IMR-90 (cell line): ENCODE data around the gene ITPRIP. TPM values are rescaled to one million over a fixed set of nuclear protein-coding genes. Genes with fewer than 3 reads are reported as not detected.

Experiments
- ATAC-seq: fragments of 200-7000 bp; cut with Tn5 transposase; 2 replicates; pipeline ENCODE4 v1.9.1; 2020; ENCODE audit warnings: low read depth, mild to moderate bottlenecking, moderate library complexity
- BruUV-seq: library from RNA; stranded (reverse); fragments of 400-500 nt; replicated peaks from 2 replicates; lab custom pipeline; 2021; lab: Mats Ljungman, UMichigan
- CTCF ChIA-PET: fragments of 300-600 bp; formaldehyde crosslinking; extraction: SDS; loops from one replicate; lab custom pipeline; 2021; ENCODE audit warnings: antibody characterized with exemption; lab: Yijun Ruan, JAX
- POLR2A ChIA-PET: fragments of 300-600 bp; sonication (Branson Sonifier 250); formaldehyde crosslinking; loops from one replicate; lab custom pipeline; 2022; ENCODE audit warnings: antibody characterized with exemption; ENCODE audit not compliant: unreplicated experiment; lab: Charles Lee
- DNase-seq: peaks from one replicate; pipeline ENCODE4 v3.0.0; 2013
- H2AFZ ChIP-seq: replicated peaks from 2 replicates; pipeline ENCODE3; 2013; ENCODE audit warnings: low read length, mild to moderate bottlenecking; ENCODE audit not compliant: poor library complexity
- H2AK5ac ChIP-seq: 2 replicates; pipeline ENCODE4 v1.6.1; 2013; ENCODE audit warnings: low read depth, low read length, inconsistent platforms
- H2AK9ac ChIP-seq: replicated peaks from 2 replicates; pipeline ENCODE3; 2013; ENCODE audit warnings: mild to moderate bottlenecking, low read depth, low read length, moderate library complexity; ENCODE audit not compliant: poor library complexity
- H2BK120ac ChIP-seq: 2 replicates; pipeline ENCODE4 v1.6.1; 2013; ENCODE audit warnings: low read depth, low read length, inconsistent platforms
- H2BK15ac ChIP-seq: 3 replicates; pipeline ENCODE4 v1.6.1; 2013; ENCODE audit warnings: low read depth, low read length, inconsistent platforms
- H2BK20ac ChIP-seq: 2 replicates; pipeline ENCODE4 v1.6.1; 2013; ENCODE audit warnings: low read depth, mild to moderate bottlenecking, inconsistent platforms, low read length, moderate library complexity
- H2BK5ac ChIP-seq: 2 replicates; pipeline ENCODE4 v1.6.1; 2013; ENCODE audit warnings: mild to moderate bottlenecking, low read depth, low read length, inconsistent platforms; ENCODE audit not compliant: poor library complexity, severe bottlenecking
- H3K14ac ChIP-seq: replicated peaks from 2 replicates; pipeline ENCODE4 v1.6.1; 2013; ENCODE audit warnings: low read depth, low read length, inconsistent platforms
- H3K18ac ChIP-seq: 2 replicates; pipeline ENCODE4 v1.6.1; 2013; ENCODE audit warnings: low read depth, low read length, control low read depth
- H3K23ac ChIP-seq: 2 replicates; pipeline ENCODE4 v1.6.1; 2013; ENCODE audit warnings: low read depth, low read length, inconsistent platforms
- H3K27ac ChIP-seq: 2 replicates; pipeline ENCODE4 v1.5.1; 2013; ENCODE audit warnings: mild to moderate bottlenecking, control low read depth, low read length; ENCODE audit not compliant: insufficient read depth
- H3K27me3 ChIP-seq: 2 replicates; pipeline ENCODE4 v1.6.1; 2013; ENCODE audit warnings: low read length; ENCODE audit not compliant: control insufficient read depth, insufficient read depth
- H3K36me3 ChIP-seq: 2 replicates; pipeline ENCODE4 v1.6.1; 2013; ENCODE audit warnings: low read length, mixed read lengths; ENCODE audit not compliant: control insufficient read depth, insufficient read depth
- H3K4ac ChIP-seq: 2 replicates; pipeline ENCODE4 v1.6.1; 2013; ENCODE audit warnings: low read depth, low read length, inconsistent platforms
- H3K4me1 ChIP-seq: 2 replicates; pipeline ENCODE4 v1.6.1; 2013; ENCODE audit warnings: low read length, mixed read lengths; ENCODE audit not compliant: control insufficient read depth, insufficient read depth
- H3K4me2 ChIP-seq: 2 replicates; pipeline ENCODE4 v1.6.1; 2013; ENCODE audit warnings: low read depth, mild to moderate bottlenecking, control low read depth, low read length, moderate library complexity
- H3K4me3 ChIP-seq: 2 replicates; pipeline ENCODE4 v1.5.1; 2013; ENCODE audit warnings: low read depth, mild to moderate bottlenecking, control low read depth, low read length, moderate library complexity; ENCODE audit not compliant: insufficient read depth
- H3K56ac ChIP-seq: 2 replicates; pipeline ENCODE4 v1.6.1; 2013; ENCODE audit warnings: low read length, inconsistent platforms; ENCODE audit not compliant: insufficient read depth; ENCODE audit errors: extremely low read depth
- H3K79me1 ChIP-seq, 2 experiments: 2 replicates each; pipeline ENCODE4 v1.6.1; 2013; ENCODE audit warnings: low read length in 2 of 2, inconsistent platforms in 1 of 2, low read depth in 1 of 2
- H3K9ac ChIP-seq: 2 replicates; pipeline ENCODE4 v1.6.1; 2013; ENCODE audit warnings: low read depth, low read length, control low read depth
- H3K9me1 ChIP-seq: 2 replicates; pipeline ENCODE4 v1.6.1; 2013; ENCODE audit warnings: low read length, inconsistent platforms; ENCODE audit not compliant: insufficient read depth
- H3K9me3 ChIP-seq: 2 replicates; pipeline ENCODE4 v1.6.1; 2013; ENCODE audit warnings: low read length; ENCODE audit not compliant: control insufficient read depth, insufficient read depth
- H4K20me1 ChIP-seq: 2 replicates; pipeline ENCODE4 v1.6.1; 2013; ENCODE audit warnings: low read length, inconsistent platforms; ENCODE audit not compliant: insufficient read depth
- H4K5ac ChIP-seq: 2 replicates; pipeline ENCODE4 v1.6.1; 2013; ENCODE audit warnings: mild to moderate bottlenecking, low read depth, low read length, control low read depth
- H4K8ac ChIP-seq, 2 experiments: 2 replicates each; pipeline ENCODE4 v1.6.1; 2013; ENCODE audit warnings: low read depth in 2 of 2, low read length in 2 of 2, control low read depth in 1 of 2, inconsistent platforms in 1 of 2
- H4K91ac ChIP-seq: 2 replicates; pipeline ENCODE4 v1.6.1; 2013; ENCODE audit warnings: low read depth, low read length, inconsistent platforms; ENCODE audit not compliant: insufficient read depth
- BHLHE40 ChIP-seq: fragments of 150-350 bp; IDR thresholded peaks from 2 replicates; pipeline ENCODE4 v1.6.1; 2016; ENCODE audit warnings: mild to moderate bottlenecking, low read depth, low read length
- CEBPB ChIP-seq: IDR thresholded peaks from 2 replicates; pipeline ENCODE4 v1.6.1; 2012; ENCODE audit warnings: low read depth, low read length, improper control_type of control experiment
- CHD1 ChIP-seq: IDR thresholded peaks from 2 replicates; pipeline ENCODE4 v1.6.1; 2012; ENCODE audit warnings: low read depth, low read length, improper control_type of control experiment
- FOS ChIP-seq: fragments of 150-350 bp; IDR thresholded peaks from 2 replicates; pipeline ENCODE4 v1.6.1; 2016; ENCODE audit warnings: low read depth, low read length
- MXI1 ChIP-seq: IDR thresholded peaks from 2 replicates; pipeline ENCODE4 v1.6.1; 2012; ENCODE audit warnings: low read depth, mild to moderate bottlenecking, low read length, moderate library complexity, borderline replicate concordance
- NFE2L2 ChIP-seq: fragments of 150-350 bp; IDR thresholded peaks from 2 replicates; pipeline ENCODE4 v1.6.1; 2016; ENCODE audit warnings: low read depth, mild to moderate bottlenecking, low read length
- POLR2A ChIP-seq: IDR thresholded peaks from 2 replicates; pipeline ENCODE4 v1.6.1; 2012; ENCODE audit warnings: mild to moderate bottlenecking, low read depth, low read length
- RCOR1 ChIP-seq: IDR thresholded peaks from 2 replicates; pipeline ENCODE4 v1.6.1; 2012; ENCODE audit warnings: mild to moderate bottlenecking, low read length, improper control_type of control experiment; ENCODE audit not compliant: insufficient replicate concordance
- RFX5 ChIP-seq: IDR thresholded peaks from 2 replicates; pipeline ENCODE4 v1.8.0; 2012; ENCODE audit warnings: low read depth, mild to moderate bottlenecking, low read length, moderate library complexity
- WGBS, 2 experiments: methylation state at CpG; one replicate each; pipeline versions ENCODE4 v1.1.5 to v1.1.7; 2013; ENCODE audit warnings: missing lambda C conversion rate in 2 of 2; ENCODE audit not compliant: insufficient read length in 1 of 2; ENCODE audit errors: extremely low coverage in 2 of 2; 5-methylcytosine and 5-hydroxymethylcytosine counted together
- dilution Hi-C: fragments of 300-500 bp; cut with HindIII; formaldehyde crosslinking; loops from one replicate; pipeline ENCODE4 v1.14.3; 2018; ENCODE audit warnings: low sequenced_read_pairs; ENCODE audit not compliant: unreplicated experiment
- in situ Hi-C: fragments of 300-500 bp; cut with MboI; formaldehyde crosslinking; loops from 3 replicates; pipeline ENCODE4 v1.14.3; 2019; ENCODE audit warnings: low sequenced_read_pairs, inconsistent platforms, mixed read lengths
- intact Hi-C: fragments of 100-400 bp; cut with micrococcal nuclease; formaldehyde crosslinking; loops from 2 replicates; pipeline ENCODE4 v1.10.0; 2022
- polyA plus RNA-seq, 3 experiments: library from polyadenylated mRNA; depleted of rRNA; stranded (reverse); fragments of >200 nt; gene quantifications; 2 replicates each; pipeline ENCODE4 v1.2.3, GENCODE V29; 2012; ENCODE audit warnings: low replicate concordance in 1 of 3
- total RNA-seq: library from RNA; depleted of rRNA; stranded (reverse); fragments of >200 nt; gene quantifications from 2 replicates; pipeline ENCODE4 v1.2.3, GENCODE V29; 2012
- TF ChIP-seq, protein P1 (sequence below): fragments of 150-350 bp; IDR thresholded peaks from 2 replicates; pipeline ENCODE4 v1.6.1; 2016; ENCODE audit warnings: low read depth, mild to moderate bottlenecking, low read length, moderate library complexity, borderline replicate concordance

ITPRIP gene
- total and polyA plus RNA-seq, 2 of the 4 experiments (the other 2 are of a cell fraction), result 7.5 to 31.9 TPM

DNA sequence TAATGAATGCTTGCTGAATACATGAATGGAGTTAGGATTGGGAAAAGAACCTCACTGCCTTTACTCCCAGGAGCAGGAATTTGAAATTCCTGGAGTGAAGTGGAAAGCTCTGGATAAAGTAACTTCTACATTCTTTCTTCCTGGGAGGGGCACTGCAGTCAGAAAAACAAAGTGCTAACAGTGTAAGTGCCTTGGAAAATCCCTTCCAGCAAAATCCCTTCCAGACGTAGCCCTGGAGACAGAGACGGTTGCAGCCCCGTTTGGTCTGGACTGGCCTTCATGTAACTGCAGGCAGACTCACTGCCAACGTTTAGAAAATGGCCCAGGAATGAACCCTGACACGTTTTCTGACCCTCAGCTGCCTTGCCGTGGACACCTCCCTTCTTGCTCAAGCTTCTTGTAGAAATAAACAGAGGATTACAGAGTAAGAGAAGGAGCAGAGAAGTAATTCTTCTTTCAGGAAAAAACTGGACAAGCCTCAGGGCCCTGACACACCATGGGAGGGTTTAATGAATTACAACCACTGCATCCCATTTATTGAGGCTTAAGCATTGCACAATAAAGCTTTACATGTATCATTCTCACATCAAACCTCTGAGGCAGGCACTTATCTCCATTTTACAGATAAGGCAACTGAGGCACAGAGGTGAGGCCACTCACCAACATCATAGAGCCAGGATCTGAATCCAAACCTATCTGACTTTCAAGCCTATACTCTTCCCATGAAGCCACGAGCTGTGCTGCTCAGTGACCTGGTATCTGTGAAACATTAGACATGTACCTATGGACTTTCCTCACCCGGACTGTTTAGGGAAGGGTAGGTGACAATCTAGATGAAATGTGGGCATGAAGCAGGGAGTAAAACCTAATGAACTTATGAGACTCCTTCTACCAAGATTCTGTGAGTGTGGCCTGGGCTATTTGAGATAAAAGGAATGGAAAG is 7.8 kb downstream of the ITPRIP start:
- peak overlapping the region; percentile 50 for H3K14ac ChIP-seq
- peak overlapping the region; percentile 92 for H3K23ac ChIP-seq
- H3K79me1 ChIP-seq, result peaks cover 2 to 94% of the 10 kb centered on the region in 2 experiments; a peak in 2 of 4 replicates
- H2BK120ac ChIP-seq, result peak overlapping the region; percentile 80
- peak overlapping the region; percentile 12 to 35; a peak in 2 of 4 replicates for H4K8ac ChIP-seq
- peak overlapping the region; percentile 86 for H3K4ac ChIP-seq
- no CpG with 5 or more reads among the region's 8 CpGs for WGBS, 2 experiments
- 0 out of 2 replicates have a peak overlapping the region, but pooled peaks have one; percentile 21 for H3K56ac ChIP-seq
- H3K9me3 ChIP-seq, result no peaks in the 10 kb centered on the region
- in situ Hi-C loops, result no loop called here
- ATAC-seq (peak; percentile 59), DNase-seq (peak; percentile 93)
- no peaks in the 10 kb centered on the region for H3K27me3 ChIP-seq
- peak overlapping the region; percentile 89 for H2BK5ac ChIP-seq
- peak overlapping the region; percentile 63 for H3K4me2 ChIP-seq
- H3K9ac ChIP-seq, result peak overlapping the region; percentile 11; the same call in 1 of the 2 replicates
- H3K36me3 ChIP-seq, result peaks cover 3% of the 10 kb centered on the region; the same call in 1 of the 2 replicates
- no peak overlapping the region for H2AFZ ChIP-seq
- peak overlapping the region; percentile 76; the same call in 1 of the 2 replicates for H3K27ac ChIP-seq
- H2BK20ac ChIP-seq, result peak overlapping the region; percentile 88
- BruUV-seq, result no TSS peak
- peaks cover 67% of the 10 kb centered on the region for H3K4me1 ChIP-seq
- H2AK5ac ChIP-seq, result peak overlapping the region; percentile 62
- peak overlapping the region; percentile 31 for H3K18ac ChIP-seq
- dilution Hi-C loops, result no loop called here
- H4K5ac ChIP-seq, result peak overlapping the region; percentile 4; the same call in 1 of the 2 replicates
- CTCF ChIA-PET, result interaction anchor here (0.7 to 1.5 kb wide), 4 partner anchors 8 to 57 kb away, joined by 3 to 5 read pairs (median 3); no protein-coding TSS in a partner anchor
- TF ChIP-seq POLR2A (0 out of 2 replicates have a peak, but pooled peaks have one; percentile 4), FOS (peak; percentile 59), RCOR1 (peak; percentile 64), NFE2L2 (no peak), MXI1 (no peak), CHD1 (no peak), RFX5 (no peak), BHLHE40 (peak; percentile 93), CEBPB (peak; percentile 97)
- TF ChIP-seq, protein P1, sequence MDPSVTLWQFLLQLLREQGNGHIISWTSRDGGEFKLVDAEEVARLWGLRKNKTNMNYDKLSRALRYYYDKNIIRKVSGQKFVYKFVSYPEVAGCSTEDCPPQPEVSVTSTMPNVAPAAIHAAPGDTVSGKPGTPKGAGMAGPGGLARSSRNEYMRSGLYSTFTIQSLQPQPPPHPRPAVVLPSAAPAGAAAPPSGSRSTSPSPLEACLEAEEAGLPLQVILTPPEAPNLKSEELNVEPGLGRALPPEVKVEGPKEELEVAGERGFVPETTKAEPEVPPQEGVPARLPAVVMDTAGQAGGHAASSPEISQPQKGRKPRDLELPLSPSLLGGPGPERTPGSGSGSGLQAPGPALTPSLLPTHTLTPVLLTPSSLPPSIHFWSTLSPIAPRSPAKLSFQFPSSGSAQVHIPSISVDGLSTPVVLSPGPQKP, result no peak
- no peak overlapping the region for H3K4me3 ChIP-seq
- H3K9me1 ChIP-seq, result peaks cover 64% of the 10 kb centered on the region
- H2AK9ac ChIP-seq, result peak overlapping the region; percentile 69
- H4K91ac ChIP-seq, result peak overlapping the region; percentile 78
- peaks cover 99% of the 10 kb centered on the region for H4K20me1 ChIP-seq
- POLR2A ChIA-PET, result interaction anchor here (0.6 kb wide), 2 partner anchors 15 to 414 kb away, joined by 3 read pairs; no protein-coding TSS in a partner anchor
- intact Hi-C loops, result loop anchor here (1.0 to 2.0 kb wide), 2 partner anchors 8 to 14 kb away; partner anchors contain the start of gene ITPRIP
- peak overlapping the region; percentile 76; the same call in 2 of the 3 replicates for H2BK15ac ChIP-seq
